Stomach (tissue), 9 donors: ENCODE measurements around the gene IRF8. TPM values are rescaled to one million over a fixed set of nuclear protein-coding genes. Genes with fewer than 3 reads are reported as not detected.
"Not testable (repeated sequence)": the region's sequence is repeated elsewhere in the genome, so short reads cannot be mapped to it uniquely, and the experiment has no call there.

Experiments used
- DNase-seq, 2 donors: peaks; one replicate each; pipeline versions ENCODE4 v3.0.0 to v3.0.0-alpha.2; 2013 to 2019
- H3K27ac ChIP-seq, 5 donors: fragments of 200-600 bp in 4 of 5; sonication (generic) in 4 of 5; one replicate each; pipeline ENCODE4 v1.5.1; 2013 to 2019; ENCODE audit warnings: mild to moderate bottlenecking in 1 of 5, moderate library complexity in 1 of 5
- H3K27me3 ChIP-seq, 3 donors: fragments of 200-600 bp; sonication (generic); one replicate each; pipeline ENCODE4 v1.5.1; 2017 to 2019; ENCODE audit warnings: mixed run types in 1 of 3
- H3K36me3 ChIP-seq, 4 donors: fragments of 200-600 bp; sonication (generic); 1 replicate in 3 of 4; 2 replicates in 1 of 4; pipeline ENCODE4 v1.5.1; 2016 to 2019
- H3K4me1 ChIP-seq, 4 donors: fragments of 200-600 bp; sonication (generic); one replicate each; pipeline ENCODE4 v1.5.1; 2016 to 2019
- H3K4me3 ChIP-seq, 4 donors: fragments of 200-600 bp; sonication (generic) in 3 of 4; one replicate each; pipeline ENCODE4 v1.5.1; 2016 to 2019; ENCODE audit warnings: mild to moderate bottlenecking in 1 of 4
- H3K9me3 ChIP-seq, 4 donors: fragments of 200-600 bp; sonication (generic); one replicate each; pipeline ENCODE4 v1.5.1; 2016 to 2019
- EP300 ChIP-seq: sonication (generic); formaldehyde crosslinking; IDR thresholded peaks from one replicate; pipeline ENCODE4 v1.6.1; 2017; ENCODE audit warnings: antibody characterized with exemption
- POLR2A ChIP-seq, 4 donors: fragments of 450-650 bp; IDR thresholded peaks; one replicate each; pipeline ENCODE4 v1.6.1; 2016; ENCODE audit warnings: antibody characterized with exemption in 4 of 4, control low read depth in 2 of 4, mild to moderate bottlenecking in 1 of 4, moderate library complexity in 1 of 4
- POLR2AphosphoS5 ChIP-seq, 3 donors: sonication (generic); formaldehyde crosslinking; IDR thresholded peaks; one replicate each; pipeline ENCODE4 v1.6.1; 2016; ENCODE audit warnings: antibody characterized with exemption in 3 of 3
- WGBS, 5 donors: extraction: QIAGEN DNeasy Blood & Tissue Kit in 3 of 5; methylation state at CpG; one replicate each; pipeline versions ENCODE4 v1.1.5 to v1.1.7; 2013 to 2018; 5-methylcytosine and 5-hydroxymethylcytosine counted together
- intact Hi-C: fragments of 100-400 bp; cut with DNase I; formaldehyde crosslinking; loops from one replicate; pipeline ENCODE4 v1.15.1; 2023; ENCODE audit warnings: low total_unique reads
- polyA plus RNA-seq, 3 donors: library from polyadenylated mRNA; stranded (reverse); fragments of 200-250 nt; gene quantifications; one replicate each; pipeline ENCODE4 v1.2.3, GENCODE V29; 2013
- total RNA-seq, 5 donors: library from RNA; depleted of rRNA; stranded (reverse); fragments of >200 nt; gene quantifications; one replicate each; pipeline versions ENCODE4 v1.1.0 to v1.2.3, GENCODE V29; 2014 to 2016
- TF ChIP-seq, protein P1 (sequence below), 7 experiments: fragments of 450-650 bp in 4 of 7; fragments of 200-600 bp in 3 of 7; sonication (generic) in 3 of 7; IDR thresholded peaks; one replicate each; pipeline ENCODE4 v1.5.1; 2016 to 2019; ENCODE audit warnings: antibody characterized with exemption in 7 of 7, control low read depth in 2 of 7, mild to moderate bottlenecking in 1 of 7
- donor health status: healthy with polysubstance abuse.
- donor health status: Bipolar disorder and iron deficiency.
- donor health status: healthy.

Gene IRF8
- total and polyA plus RNA-seq, 8 donors, result 5.2 to 49.8 (median 12.1) TPM

DNA sequence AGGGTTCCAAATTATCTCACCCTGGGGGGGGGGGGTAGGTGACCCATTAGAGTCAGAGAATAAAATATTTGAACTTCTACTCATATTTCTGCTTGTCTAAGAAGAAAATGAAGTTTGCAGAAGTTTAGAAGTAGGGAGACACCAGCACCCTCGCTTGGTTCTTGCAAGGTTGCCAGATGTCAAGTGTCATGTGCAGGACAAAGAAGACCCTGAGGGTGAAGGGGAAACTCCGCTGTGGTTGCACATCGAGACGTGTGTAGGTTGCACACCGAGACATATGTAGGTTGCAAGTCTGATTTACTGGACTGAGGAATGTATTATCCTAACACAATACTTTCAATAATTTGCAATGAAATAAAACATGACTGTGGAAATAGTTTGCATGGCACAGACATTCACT, 42.4 kb upstream of the IRF8 start:
- TF ChIP-seq POLR2A (IDR thresholded peaks at IDR 0.05), result no peak
- TF ChIP-seq, protein P1, sequence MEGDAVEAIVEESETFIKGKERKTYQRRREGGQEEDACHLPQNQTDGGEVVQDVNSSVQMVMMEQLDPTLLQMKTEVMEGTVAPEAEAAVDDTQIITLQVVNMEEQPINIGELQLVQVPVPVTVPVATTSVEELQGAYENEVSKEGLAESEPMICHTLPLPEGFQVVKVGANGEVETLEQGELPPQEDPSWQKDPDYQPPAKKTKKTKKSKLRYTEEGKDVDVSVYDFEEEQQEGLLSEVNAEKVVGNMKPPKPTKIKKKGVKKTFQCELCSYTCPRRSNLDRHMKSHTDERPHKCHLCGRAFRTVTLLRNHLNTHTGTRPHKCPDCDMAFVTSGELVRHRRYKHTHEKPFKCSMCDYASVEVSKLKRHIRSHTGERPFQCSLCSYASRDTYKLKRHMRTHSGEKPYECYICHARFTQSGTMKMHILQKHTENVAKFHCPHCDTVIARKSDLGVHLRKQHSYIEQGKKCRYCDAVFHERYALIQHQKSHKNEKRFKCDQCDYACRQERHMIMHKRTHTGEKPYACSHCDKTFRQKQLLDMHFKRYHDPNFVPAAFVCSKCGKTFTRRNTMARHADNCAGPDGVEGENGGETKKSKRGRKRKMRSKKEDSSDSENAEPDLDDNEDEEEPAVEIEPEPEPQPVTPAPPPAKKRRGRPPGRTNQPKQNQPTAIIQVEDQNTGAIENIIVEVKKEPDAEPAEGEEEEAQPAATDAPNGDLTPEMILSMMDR (IDR thresholded peaks at IDR 0.05), result no peak
- Histone ChIP-seq H3K4me1 (peaks cover 0 to under 1% (median 0%) of the 10 kb centered on the region in 4 donors), H3K4me3 (no peak overlapping the region), H3K27ac (no peak overlapping the region), H3K9me3 (peaks cover 0 to 3% (median 0%) of the 10 kb centered on the region in 4 donors), H3K27me3 (peaks cover 0 to 4% (median 0%) of the 10 kb centered on the region in 3 donors), H3K36me3 (no peaks in the 10 kb centered on the region)
- intact Hi-C loops, result no loop called here
- no peak for DNase-seq
- 77 to 85% (median 80%) methylated on average over 5 of the region's 5 CpGs for WGBS, 5 donors

DNA sequence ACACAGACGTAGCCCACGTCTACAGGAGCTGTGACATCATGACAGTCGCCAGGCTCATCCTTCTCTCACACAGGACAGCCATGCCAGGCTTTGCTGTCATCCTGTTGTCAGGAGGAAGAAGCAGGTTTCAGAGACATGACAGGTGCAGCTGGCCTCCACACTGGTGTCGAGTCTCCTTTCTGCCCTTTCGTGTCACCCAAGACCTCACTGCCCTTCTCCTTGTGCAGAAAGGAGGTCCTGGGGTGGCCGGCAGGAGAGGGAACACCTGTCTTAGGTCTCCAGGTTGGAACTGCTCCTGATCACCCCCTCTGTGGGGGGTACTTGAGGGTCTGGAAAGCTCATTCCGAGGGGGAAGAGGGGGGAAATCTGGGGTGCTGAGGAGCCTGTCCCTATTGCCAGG, 41.6 kb upstream of the IRF8 start:
- intact Hi-C loops, result no loop called here
- H3K9me3 ChIP-seq, result peaks cover 0 to 3% (median 0%) of the 10 kb centered on the region in 4 donors
- no peaks in the 10 kb centered on the region for H3K4me1 ChIP-seq
- H3K36me3 ChIP-seq, result no peaks in the 10 kb centered on the region
- no peak overlapping the region for H3K27ac ChIP-seq
- no peak for DNase-seq
- 79 to 92% (median 88%) methylated on average over 6 to 7 of the region's 7 CpGs for WGBS, 5 donors
- TF ChIP-seq EP300, result no peak
- TF ChIP-seq POLR2A (IDR thresholded peaks at IDR 0.05), result no peak
- TF ChIP-seq POLR2AphosphoS5 (IDR thresholded peaks at IDR 0.05), result no peak
- TF ChIP-seq, protein P1 (IDR thresholded peaks at IDR 0.05), result no peak
- H3K4me3 ChIP-seq, result no peak overlapping the region
- H3K27me3 ChIP-seq, result peaks cover 0 to 4% (median 0%) of the 10 kb centered on the region in 3 donors

DNA sequence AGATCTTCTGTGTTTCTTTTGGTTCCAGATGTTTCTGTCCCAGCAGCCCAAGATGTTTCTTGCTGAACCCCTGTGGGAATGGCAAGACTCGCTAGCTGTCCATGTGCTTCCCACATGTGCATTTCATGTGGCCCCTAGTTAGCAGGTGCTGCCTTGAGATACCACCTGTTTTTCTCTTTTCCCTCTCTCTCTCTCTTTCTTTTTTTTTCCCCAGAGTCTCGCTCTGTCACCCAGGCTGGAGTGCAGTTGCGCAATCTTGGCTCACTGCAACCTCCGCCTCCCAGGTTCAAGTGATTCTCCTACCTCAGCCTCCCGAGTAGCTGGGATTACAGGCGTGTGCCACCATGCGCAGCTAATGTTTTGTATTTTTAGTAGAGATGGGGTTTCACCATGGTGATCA, 40.4 kb upstream of the IRF8 start:
- H3K4me1 ChIP-seq, DNase-seq, H3K27ac ChIP-seq, H3K36me3 ChIP-seq, H3K4me3 ChIP-seq, H3K27me3 ChIP-seq, H3K9me3 ChIP-seq, intact Hi-C loops: not testable (repeated sequence)
- 84 to 96% (median 91%) methylated on average over 6 to 7 of the region's 7 CpGs for WGBS, 5 donors

DNA sequence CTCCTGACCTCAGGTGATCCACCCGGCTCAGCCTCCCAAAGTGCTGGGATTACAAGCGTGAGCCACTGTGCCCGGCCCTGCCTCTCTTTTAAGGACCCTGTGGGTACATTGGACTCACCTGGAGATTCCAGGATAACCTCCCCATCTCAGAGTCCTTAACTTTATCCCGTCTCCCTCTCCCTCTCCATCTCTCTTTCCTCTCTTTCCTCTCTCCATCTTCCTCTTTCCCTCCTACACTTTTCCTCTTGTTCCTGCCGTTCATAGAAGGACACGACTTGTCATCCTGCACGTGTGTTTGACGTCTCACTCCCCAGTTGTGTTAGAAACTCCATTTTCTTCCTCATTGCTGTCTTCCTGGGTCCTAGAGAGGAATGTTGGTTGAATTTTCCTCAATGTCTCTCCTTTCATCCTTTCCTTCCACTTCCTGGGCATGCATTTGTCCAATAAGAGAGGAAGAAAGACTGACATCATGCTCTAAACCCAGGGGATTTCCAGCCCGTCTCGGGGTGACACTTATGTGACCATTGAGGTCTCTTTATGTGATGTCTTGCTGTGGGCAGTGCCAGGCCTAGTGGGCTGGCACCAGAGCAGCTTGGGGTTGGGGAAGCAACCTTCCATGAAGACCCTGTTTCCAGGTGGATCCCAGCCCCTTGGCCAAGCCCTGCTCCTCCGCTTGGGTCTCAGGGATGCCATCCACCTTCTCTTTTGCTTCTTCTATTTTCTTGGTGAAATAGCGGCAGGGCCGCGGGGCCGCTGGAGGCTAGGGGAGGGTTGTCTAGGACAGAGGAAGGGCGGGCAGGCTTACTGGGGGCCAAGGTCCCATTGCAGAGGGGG, 39.8 kb upstream of the IRF8 start:
- H3K4me1 ChIP-seq, result no peaks in the 10 kb centered on the region
- intact Hi-C loops, result no loop called here
- no peaks in the 10 kb centered on the region for H3K36me3 ChIP-seq
- 88 to 92% (median 89%) methylated on average over 16 of the region's 16 CpGs for WGBS, 5 donors
- DNase-seq, result no peak
- H3K9me3 ChIP-seq, result peaks cover 0 to 3% (median 0%) of the 10 kb centered on the region in 4 donors
- H3K27ac ChIP-seq, result no peak overlapping the region
- H3K27me3 ChIP-seq, result peaks cover 0 to 4% (median 0%) of the 10 kb centered on the region in 3 donors
- no peak overlapping the region for H3K4me3 ChIP-seq
- TF ChIP-seq POLR2AphosphoS5 (IDR thresholded peaks at IDR 0.05) (no peak), POLR2A (IDR thresholded peaks at IDR 0.05) (no peak), EP300 (no peak)
- TF ChIP-seq, protein P1 (IDR thresholded peaks at IDR 0.05), result no peak

DNA sequence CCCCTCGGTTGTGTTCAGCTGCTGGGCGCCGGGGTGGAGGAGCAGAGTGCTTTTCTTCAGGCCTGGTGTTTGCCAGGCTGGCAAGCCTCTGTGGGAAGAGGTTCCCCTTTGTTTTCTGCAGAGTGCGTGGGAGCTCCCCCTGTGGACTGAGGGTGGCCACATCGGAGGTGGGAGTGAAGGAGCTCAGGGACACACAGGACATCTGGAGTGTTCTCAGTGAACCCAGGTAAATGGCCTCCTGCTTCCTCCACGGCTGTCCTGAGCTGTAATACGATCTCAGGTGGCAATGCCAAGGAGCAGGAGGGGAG, 39.2 kb upstream of the IRF8 start:
- peaks cover 0 to 4% (median 0%) of the 10 kb centered on the region in 3 donors for H3K27me3 ChIP-seq
- no peak for DNase-seq
- H3K4me1 ChIP-seq, result no peaks in the 10 kb centered on the region
- 51 to 71% (median 66%) methylated on average over 4 to 7 of the region's 7 CpGs for WGBS, 5 donors
- intact Hi-C loops, result no loop called here
- no peak overlapping the region for H3K27ac ChIP-seq
- no peak overlapping the region for H3K4me3 ChIP-seq
- TF ChIP-seq, protein P1 (IDR thresholded peaks at IDR 0.05), result no peak
- H3K36me3 ChIP-seq, result no peaks in the 10 kb centered on the region
- peaks cover 0 to 3% (median 0%) of the 10 kb centered on the region in 4 donors for H3K9me3 ChIP-seq
